GM18511 (cell line): ENCODE results near the gene FBLN1.
"Not testable (repeated sequence)": the region's sequence is repeated elsewhere in the genome, so short reads cannot be mapped to it uniquely, and the experiment has no call there.

Source experiments
- ATAC-seq: cut with Tn5 transposase; IDR thresholded peaks from one replicate; pipeline ENCODE4 v1.9.1; 2021; ENCODE audit warnings: mild to moderate bottlenecking, moderate library complexity; ENCODE audit not compliant: unreplicated experiment

FBLN1 gene

GRCh38 chr22:45547016-45547345 lies 44.3 kb downstream of the FBLN1 start:
- ATAC-seq: no peak

- no peak for ATAC-seq
These were observed 45.0 kb downstream of the FBLN1 start for GRCh38 chr22:45547731-45548130.

- no peak for ATAC-seq
These were observed 45.7 kb downstream of the FBLN1 start for GRCh38 chr22:45548247-45548840.

GRCh38 chr22:45548991-45549761 lies 46.5 kb downstream of the FBLN1 start:
- ATAC-seq: no peak

GRCh38 chr22:45549762-45550378 lies 47.2 kb downstream of the FBLN1 start:
- no peak for ATAC-seq

DNA sequence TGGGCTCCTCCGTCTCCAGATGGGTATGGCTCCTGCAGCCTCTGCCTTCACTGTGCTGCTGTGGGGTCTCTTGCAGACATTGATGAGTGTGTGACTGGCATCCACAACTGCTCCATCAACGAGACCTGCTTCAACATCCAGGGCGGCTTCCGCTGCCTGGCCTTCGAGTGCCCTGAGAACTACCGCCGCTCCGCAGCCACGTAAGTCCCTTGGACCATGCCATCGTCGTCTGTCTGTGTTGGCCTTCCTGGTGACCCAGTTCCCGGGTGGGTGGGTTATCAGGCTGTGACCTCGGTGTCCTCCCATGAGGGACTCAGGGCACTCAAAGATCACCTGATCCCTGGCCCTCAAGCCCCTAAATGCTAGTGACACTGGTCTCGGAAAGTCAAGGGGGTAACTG lies 47.7 kb downstream of the FBLN1 start:
- ATAC-seq: no peak

DNA sequence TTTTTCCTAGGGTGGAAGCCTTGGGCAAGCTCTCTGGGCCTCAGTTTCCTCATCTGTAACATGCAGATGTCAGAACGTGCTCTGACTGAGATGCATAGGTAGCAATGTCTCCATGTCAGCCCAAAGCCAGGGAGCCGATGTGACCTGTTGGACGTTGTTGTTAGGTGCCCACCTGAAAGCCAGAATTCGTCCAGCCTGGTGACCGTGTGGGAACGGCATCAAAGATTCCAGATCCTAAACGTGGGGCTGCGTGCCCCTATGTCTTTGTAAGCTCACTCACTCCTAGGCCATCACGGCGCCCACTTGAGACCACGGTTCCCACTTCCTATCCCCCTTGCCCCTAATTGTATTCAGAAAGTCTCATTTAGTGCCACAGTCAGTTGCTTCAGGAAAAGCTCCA lies 48.2 kb downstream of the FBLN1 start:
- no peak for ATAC-seq

DNA sequence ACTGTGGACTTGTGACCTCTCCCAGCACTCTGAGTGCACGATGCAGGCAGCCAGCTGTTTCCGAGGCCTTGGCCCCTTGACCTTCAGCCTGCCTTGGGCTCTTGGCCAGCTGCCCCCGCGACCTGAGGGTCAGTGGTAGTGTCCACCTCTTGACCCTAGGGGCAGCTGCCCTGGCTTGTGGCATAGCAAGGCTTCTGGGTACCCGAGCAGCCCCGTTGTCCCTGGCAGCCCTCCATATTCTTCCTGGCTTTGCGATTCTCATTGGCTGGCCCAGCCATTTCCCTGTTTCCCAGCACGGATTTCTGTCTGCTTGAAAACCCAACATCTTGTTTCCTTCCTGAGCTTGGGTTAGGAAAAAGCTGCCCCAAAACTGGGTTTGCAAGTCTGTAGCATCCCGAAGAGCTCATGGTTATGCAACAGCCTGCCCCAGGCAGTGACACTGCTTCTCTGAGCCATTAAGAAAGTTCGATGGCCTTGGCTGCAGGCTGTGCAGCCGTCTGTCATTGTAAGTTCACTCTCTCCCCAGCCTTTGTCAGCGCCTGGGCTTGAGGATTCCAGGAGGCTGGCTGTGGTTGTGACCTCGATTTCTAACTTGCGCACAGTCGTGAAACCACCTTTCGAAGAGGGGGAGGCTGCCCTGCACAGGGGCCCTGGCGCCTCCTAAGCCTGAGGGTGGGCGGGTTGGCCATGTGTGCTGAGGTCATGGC lies 48.8 kb downstream of the FBLN1 start:
- no peak for ATAC-seq

GRCh38 chr22:45552017-45552411 lies 49.3 kb downstream of the FBLN1 start:
- ATAC-seq: no peak

DNA sequence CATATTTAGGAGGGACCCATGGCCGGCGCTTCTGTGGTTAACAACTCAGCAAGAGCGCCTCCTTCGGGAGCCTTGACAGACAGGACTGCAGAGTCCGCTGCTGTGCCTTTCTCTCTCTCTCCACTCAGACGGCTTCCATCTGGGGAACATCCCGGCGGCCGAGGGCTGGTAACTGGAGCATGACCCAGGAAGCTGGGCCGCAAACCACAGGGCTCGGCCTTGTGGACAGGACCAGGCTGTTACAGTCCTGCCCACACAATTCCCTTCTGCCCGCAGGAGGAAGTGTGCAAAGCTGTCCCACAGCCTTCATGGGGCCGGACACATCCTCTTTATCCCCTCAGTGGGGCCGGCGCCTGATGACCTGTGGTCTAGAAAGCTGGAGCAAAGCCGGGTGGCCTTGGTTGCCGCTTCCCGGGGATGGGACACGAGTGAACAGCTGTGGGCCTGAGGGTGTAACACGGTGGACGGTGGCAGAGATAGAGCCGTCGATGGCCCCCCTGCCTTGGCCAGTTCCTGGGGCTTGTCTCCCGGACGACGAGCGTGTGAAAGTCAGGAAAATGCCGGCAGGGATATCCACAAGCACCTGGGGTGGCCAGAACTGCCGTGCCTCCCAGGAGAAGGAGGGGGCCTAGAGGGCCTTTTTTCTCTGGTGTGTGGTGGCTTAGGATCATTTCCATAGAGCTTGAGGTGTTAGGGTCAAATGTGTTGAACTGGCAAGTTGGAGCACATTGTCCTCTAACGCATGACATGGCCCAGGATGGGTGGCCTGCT lies 50.1 kb downstream of the FBLN1 start:
- no peak for ATAC-seq

- no peak for ATAC-seq
These were observed 50.8 kb downstream of the FBLN1 start for GRCh38 chr22:45553351-45554039.

GRCh38 chr22:45554040-45554406 lies 51.3 kb downstream of the FBLN1 start:
- ATAC-seq: no peak

GRCh38 chr22:45554861-45555260 lies 52.2 kb downstream of the FBLN1 start:
- ATAC-seq: no peak

DNA sequence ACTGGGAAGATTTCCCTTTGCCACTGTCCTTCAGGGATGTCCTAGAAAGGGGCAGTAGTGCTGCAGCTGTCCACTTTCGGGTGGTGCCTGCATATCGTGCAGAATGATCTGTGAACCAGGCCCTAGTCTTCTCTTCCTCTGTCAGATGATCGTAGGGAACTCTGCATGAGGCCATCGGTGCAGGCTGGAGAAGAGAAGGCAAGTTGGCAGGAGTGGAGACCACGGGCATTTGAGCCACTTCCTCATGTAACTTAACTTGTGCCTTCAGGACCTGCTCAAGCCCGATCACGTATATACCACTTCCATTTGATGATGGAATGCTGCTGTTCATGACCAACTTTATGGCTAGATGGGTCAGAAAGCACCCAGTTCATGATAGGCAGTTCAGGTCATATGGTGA lies 55.2 kb downstream of the FBLN1 start:
- not testable (repeated sequence) for ATAC-seq

- not testable (repeated sequence) for ATAC-seq
These were observed 57.4 kb downstream of the FBLN1 start for GRCh38 chr22:45560092-45560491.

GRCh38 chr22:45560761-45561160 lies 58.1 kb downstream of the FBLN1 start:
- ATAC-seq: not testable (repeated sequence)

GRCh38 chr22:45562102-45562501 lies 59.4 kb downstream of the FBLN1 start:
- no peak for ATAC-seq

DNA sequence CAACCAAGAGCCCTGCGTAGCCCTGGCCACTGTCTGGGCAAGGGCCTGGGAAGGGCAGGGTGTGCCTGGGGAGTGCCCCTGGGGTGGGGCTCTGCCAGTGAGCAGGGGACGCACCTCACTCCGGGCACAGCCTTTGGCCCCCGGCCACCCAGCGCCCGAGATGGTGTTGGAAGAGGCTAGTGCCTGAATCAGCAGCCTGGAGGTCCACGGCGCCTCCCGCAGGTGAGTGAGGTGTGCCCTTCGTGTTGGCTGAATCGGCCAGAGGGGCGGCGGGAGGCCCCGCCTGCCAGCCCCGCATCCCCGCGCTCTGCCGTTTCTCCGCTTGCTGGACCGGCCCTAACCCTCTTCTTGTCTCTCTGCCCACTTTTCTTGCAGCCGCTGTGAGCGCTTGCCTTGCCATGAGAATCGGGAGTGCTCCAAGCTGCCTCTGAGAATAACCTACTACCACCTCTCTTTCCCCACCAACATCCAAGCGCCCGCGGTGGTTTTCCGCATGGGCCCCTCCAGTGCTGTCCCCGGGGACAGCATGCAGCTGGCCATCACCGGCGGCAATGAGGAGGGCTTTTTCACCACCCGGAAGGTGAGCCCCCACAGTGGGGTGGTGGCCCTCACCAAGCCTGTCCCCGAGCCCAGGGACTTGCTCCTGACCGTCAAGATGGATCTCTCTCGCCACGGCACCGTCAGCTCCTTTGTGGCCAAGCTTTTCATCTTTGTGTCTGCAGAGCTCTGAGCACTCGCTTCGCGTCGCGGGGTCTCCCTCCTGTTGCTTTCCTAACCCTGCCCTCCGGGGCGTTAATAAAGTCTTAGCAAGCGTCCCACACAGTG lies 60.1 kb downstream of the FBLN1 start:
- no peak for ATAC-seq

DNA sequence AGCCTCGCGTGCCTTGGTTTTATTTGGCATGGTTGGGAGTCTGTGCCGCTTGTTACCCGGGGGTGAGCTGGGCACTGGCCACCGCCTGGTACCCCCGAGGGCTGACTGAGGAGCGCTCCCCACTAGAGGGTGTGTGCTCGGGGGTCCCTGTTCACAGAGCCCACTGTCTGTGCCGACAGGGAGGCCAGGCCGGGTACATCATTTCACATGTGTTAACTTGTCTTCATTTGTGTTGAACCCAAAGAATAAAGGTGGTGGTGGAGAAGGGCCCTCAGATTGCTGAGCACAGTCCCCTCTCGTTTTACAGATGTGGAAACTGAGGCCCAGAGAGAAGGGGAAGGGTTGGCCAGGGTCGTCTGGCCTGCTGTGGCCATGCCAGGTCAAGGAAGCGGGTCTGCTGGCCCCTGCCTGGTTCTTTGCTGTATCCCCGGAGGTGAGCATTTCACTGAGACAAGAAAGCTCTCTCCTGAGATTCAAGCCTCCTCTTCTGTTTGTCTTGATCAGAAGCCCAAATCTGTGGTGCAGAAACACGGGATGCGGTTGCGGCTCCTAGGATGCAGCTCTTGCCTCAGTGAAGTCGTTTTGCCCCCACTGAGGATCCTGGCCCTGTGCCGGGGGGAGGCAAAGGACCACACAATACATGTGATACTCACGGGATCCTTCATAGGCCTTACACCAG lies 60.8 kb downstream of the FBLN1 start:
- no peak for ATAC-seq
